HepG2 (cell line): ENCODE results near the gene GPC2. TPM values are rescaled to one million over a fixed set of nuclear protein-coding genes. Genes with fewer than 3 reads are reported as not detected.

Experiments
- BRCA1 ChIP-seq: sonication (generic); formaldehyde crosslinking; IDR thresholded peaks from 2 replicates; pipeline ENCODE4 v1.4.0; 2020; ENCODE audit warnings: missing genetic modification reagents
- CEBPG ChIP-seq: IDR thresholded peaks from 2 replicates; pipeline ENCODE4 v1.6.1; 2016
- ERF ChIP-seq: IDR thresholded peaks from 2 replicates; pipeline ENCODE4 v1.6.1; 2018; ENCODE audit warnings: missing biosample characterization, missing genetic modification reagents
- ETV6 ChIP-seq: sonication (generic); formaldehyde crosslinking; conservative IDR thresholded peaks from 2 replicates; pipeline ENCODE4 v1.4.0; 2020; ENCODE audit warnings: missing genetic modification reagents
- FLYWCH1 ChIP-seq: sonication (generic); formaldehyde crosslinking; IDR thresholded peaks from 2 replicates; pipeline ENCODE4 v1.8.1; 2023; ENCODE audit warnings: mild to moderate bottlenecking, missing genetic modification reagents
- HDAC2 ChIP-seq: sonication (generic); formaldehyde crosslinking; IDR thresholded peaks from 2 replicates; pipeline ENCODE4 v1.4.0; 2020; ENCODE audit warnings: missing genetic modification reagents
- HOXA3 ChIP-seq: sonication (generic); formaldehyde crosslinking; IDR thresholded peaks from 2 replicates; pipeline ENCODE4 v1.5.0; 2020; ENCODE audit warnings: missing genetic modification reagents
- MTA1 ChIP-seq: sonication (generic); formaldehyde crosslinking; IDR thresholded peaks from 2 replicates; pipeline ENCODE4 v1.4.0; 2020; ENCODE audit warnings: missing genetic modification reagents, mild to moderate bottlenecking, borderline replicate concordance
- NFYC ChIP-seq: IDR thresholded peaks from 2 replicates; pipeline ENCODE4 v1.6.1; 2016; ENCODE audit warnings: missing genetic modification reagents, missing compliant biosample characterization
- POGK ChIP-seq: sonication (generic); formaldehyde crosslinking; conservative IDR thresholded peaks from 2 replicates; pipeline ENCODE4 v1.8.0; 2022; ENCODE audit warnings: mild to moderate bottlenecking, moderate library complexity, missing genetic modification reagents
- SOX6 ChIP-seq, 2 experiments: fragments of 450-650 bp in 1 of 2; sonication (generic) in 1 of 2; formaldehyde crosslinking in 1 of 2; IDR thresholded peaks; 2 replicates each; pipeline versions ENCODE4 v1.4.0 to v1.6.1; 2017 to 2020; ENCODE audit warnings: antibody characterized with exemption in 1 of 2, mild to moderate bottlenecking in 1 of 2, missing genetic modification reagents in 1 of 2
- ZBTB34 ChIP-seq: sonication (generic); formaldehyde crosslinking; IDR thresholded peaks from 2 replicates; pipeline ENCODE4 v1.8.0; 2022; ENCODE audit warnings: mild to moderate bottlenecking, missing genetic modification reagents
- ZEB1 ChIP-seq: IDR thresholded peaks from 2 replicates; pipeline ENCODE4 v1.6.1; 2012; ENCODE audit warnings: mild to moderate bottlenecking, low read depth, inconsistent platforms; ENCODE audit not compliant: insufficient replicate concordance
- ZFP36 ChIP-seq: fragments of 150-350 bp; IDR thresholded peaks from 2 replicates; pipeline ENCODE4 v1.6.1; 2018; ENCODE audit warnings: borderline replicate concordance, low read length, low read depth; ENCODE audit not compliant: partially characterized antibody
- ZFP62 ChIP-seq: sonication (generic); formaldehyde crosslinking; IDR thresholded peaks from 2 replicates; pipeline ENCODE4 v1.4.0; 2020; ENCODE audit warnings: missing genetic modification reagents
- ZFP91 ChIP-seq: sonication (generic); formaldehyde crosslinking; IDR thresholded peaks from 2 replicates; pipeline ENCODE4 v1.9.0; 2022; ENCODE audit warnings: missing genetic modification reagents, mild to moderate bottlenecking, borderline replicate concordance
- ZFY ChIP-seq: sonication (generic); formaldehyde crosslinking; IDR thresholded peaks from 2 replicates; pipeline ENCODE4 v1.4.0; 2020; ENCODE audit warnings: missing genetic modification reagents
- ZFYVE20 ChIP-seq: sonication (generic); formaldehyde crosslinking; IDR thresholded peaks from 2 replicates; pipeline ENCODE4 v1.8.0; 2023; ENCODE audit warnings: low read depth, mild to moderate bottlenecking, moderate library complexity, missing genetic modification reagents, borderline replicate concordance
- ZNF280D ChIP-seq: sonication (generic); formaldehyde crosslinking; IDR thresholded peaks from 2 replicates; pipeline ENCODE4 v1.5.1; 2020; ENCODE audit warnings: mild to moderate bottlenecking, missing genetic modification reagents
- ZNF282 ChIP-seq: fragments of 450-650 bp; IDR thresholded peaks from 2 replicates; pipeline ENCODE4 v1.6.1; 2018; ENCODE audit not compliant: partially characterized antibody
- ZNF564 ChIP-seq: sonication (generic); formaldehyde crosslinking; IDR thresholded peaks from 2 replicates; pipeline ENCODE4 v1.8.1; 2023; ENCODE audit warnings: mild to moderate bottlenecking, missing genetic modification reagents
- ZNF570 ChIP-seq: sonication (generic); formaldehyde crosslinking; IDR thresholded peaks from 2 replicates; pipeline ENCODE4 v1.4.0; 2020; ENCODE audit warnings: mild to moderate bottlenecking, missing genetic modification reagents, borderline replicate concordance
- polyA plus RNA-seq, 8 experiments: library from polyadenylated mRNA; depleted of rRNA in 3 of 8; stranded (reverse) in 7 of 8; unstranded in 1 of 8; fragments of >200 nt; fragmentation: Illumina TruSeq in 4 of 8; extraction: Trizol in 4 of 8; gene quantifications; 2 replicates each; pipeline versions ENCODE4 v1.2.1 to v1.2.3, GENCODE V29; 2011 to 2016; ENCODE audit warnings: low read depth in 4 of 8, missing spikeins in 1 of 8, mixed read lengths in 1 of 8; ENCODE audit not compliant: insufficient read depth in 1 of 8
- total RNA-seq, 5 experiments: library from RNA; depleted of rRNA; stranded (reverse); fragments of >200 nt; fragmentation: Illumina TruSeq; extraction: Trizol; gene quantifications; 2 replicates each; pipeline ENCODE4 v1.2.3, GENCODE V29; 2016; ENCODE audit warnings: low read depth in 1 of 5

The GPC2 gene
- total and polyA plus RNA-seq, 2 of the 13 experiments (the other 11 are each of a cell fraction or from before 2014, with no cell fraction given) = 0.64 to 0.78 TPM

- TF ChIP-seq ZBTB34 (no peak), FLYWCH1 (CRISPR knock-in tag) (no peak), ZEB1 (no peak), BRCA1 (CRISPR knock-in tag) (no peak), ZNF570 (CRISPR knock-in tag) (no peak), HOXA3 (no peak), CEBPG (CRISPR knock-in tag) (no peak), ZNF564 (CRISPR knock-in tag) (peak; percentile 51), ZNF280D (CRISPR knock-in tag) (no peak), ZFYVE20 (CRISPR knock-in tag) (no peak), ERF (CRISPR knock-in tag) (peak; percentile 41; the same call in 1 of the 2 replicates), HDAC2 (CRISPR knock-in tag) (no peak; the same call in 1 of the 2 replicates), ETV6 (no peak), POGK (CRISPR knock-in tag) (peak; percentile 41; the same call in 1 of the 2 replicates), ZFP91 (CRISPR knock-in tag) (peak; percentile 54; the same call in 1 of the 2 replicates), ZFP62 (CRISPR knock-in tag) (no peak), ZNF282 (no peak), MTA1 (CRISPR knock-in tag) (peak; percentile 80; the same call in 1 of the 2 replicates), NFYC (CRISPR knock-in tag) (no peak), ZFP36 (no peak), SOX6 (IDR thresholded peaks at IDR 0.05) (no peak), SOX6 (CRISPR knock-in tag; IDR thresholded peaks at IDR 0.05) (peak; percentile 40), ZFY (CRISPR knock-in tag) (peak; percentile 58)
Observed at GRCh38 chr7:100158229-100159098, 18.7 kb downstream of the GPC2 start, which contains the start of gene TRAPPC14 (continued).
